HG02623 (cell line): ENCODE results near the gene TFPT.

Experiments used
- ATAC-seq: cut with Tn5 transposase; IDR thresholded peaks from one replicate; pipeline ENCODE4 v1.9.1; 2021; ENCODE audit warnings: moderate library complexity; ENCODE audit not compliant: unreplicated experiment

Gene TFPT

GRCh38 chr19:54149021-54149812, 33.8 kb upstream of the TFPT start:
- ATAC-seq, result no peak

DNA sequence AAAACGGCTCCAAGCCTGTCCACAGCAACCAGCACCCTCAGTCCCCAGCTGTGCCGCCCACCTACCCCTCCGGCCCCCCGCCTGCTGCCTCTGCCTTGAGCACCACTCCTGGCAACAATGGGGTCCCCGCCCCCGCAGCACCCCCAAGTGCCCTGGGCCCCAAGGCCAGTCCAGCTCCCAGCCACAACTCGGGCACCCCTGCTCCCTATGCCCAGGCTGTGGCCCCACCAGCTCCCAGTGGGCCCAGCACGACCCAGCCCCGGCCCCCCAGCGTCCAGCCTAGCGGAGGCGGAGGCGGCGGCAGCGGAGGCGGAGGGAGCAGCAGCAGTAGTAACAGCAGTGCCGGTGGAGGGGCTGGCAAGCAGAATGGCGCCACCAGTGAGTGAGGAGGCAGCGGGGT, 32.7 kb upstream of the TFPT start:
- ATAC-seq, result no peak

GRCh38 chr19:54147676-54148075, 32.2 kb upstream of the TFPT start:
- ATAC-seq, result no peak

GRCh38 chr19:54145541-54146158, 30.2 kb upstream of the TFPT start:
- ATAC-seq, result no peak

- ATAC-seq, result no peak
Observed at GRCh38 chr19:54142166-54142780, 26.8 kb upstream of the TFPT start.

- no peak for ATAC-seq
Observed at GRCh38 chr19:54141356-54141755, 25.9 kb upstream of the TFPT start.

DNA sequence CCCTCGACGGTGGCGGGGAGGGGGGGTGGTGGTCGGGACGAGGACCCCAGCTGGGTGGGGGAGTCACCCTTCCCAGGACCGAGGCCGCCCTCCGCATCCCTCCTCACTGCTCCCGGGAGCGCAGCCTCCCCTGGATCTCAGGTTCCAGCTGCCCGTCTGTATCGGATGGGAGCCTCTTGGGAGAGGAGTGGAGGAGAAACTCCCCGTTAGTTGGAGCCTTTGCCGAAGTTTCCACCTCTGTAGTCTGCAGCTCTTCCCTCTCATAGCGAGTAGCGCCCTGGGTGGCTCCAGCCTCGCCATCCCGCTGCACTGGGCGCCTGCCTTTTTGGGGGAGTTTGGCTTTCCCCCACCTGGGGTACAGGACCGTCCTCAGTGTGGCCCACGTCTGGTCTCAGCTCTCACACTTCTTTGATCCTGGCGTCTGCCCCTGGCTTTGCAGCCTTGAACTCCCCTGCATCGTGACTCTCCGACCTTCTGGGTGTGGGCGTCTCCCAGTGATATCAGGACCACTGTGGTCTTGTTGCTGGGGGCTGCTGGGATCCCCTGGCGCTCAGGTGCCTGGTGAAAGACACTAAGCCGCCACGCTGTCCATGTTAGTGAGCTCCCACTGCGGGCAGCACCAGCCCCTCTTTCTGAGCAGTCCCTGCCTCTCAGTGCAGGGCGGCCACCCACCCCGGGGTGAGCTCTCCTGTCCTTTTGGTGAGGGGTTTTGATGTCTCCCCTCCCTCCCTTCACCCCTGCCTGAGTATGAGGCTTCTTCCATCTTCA, 23.2 kb upstream of the TFPT start:
- ATAC-seq, result no peak

DNA sequence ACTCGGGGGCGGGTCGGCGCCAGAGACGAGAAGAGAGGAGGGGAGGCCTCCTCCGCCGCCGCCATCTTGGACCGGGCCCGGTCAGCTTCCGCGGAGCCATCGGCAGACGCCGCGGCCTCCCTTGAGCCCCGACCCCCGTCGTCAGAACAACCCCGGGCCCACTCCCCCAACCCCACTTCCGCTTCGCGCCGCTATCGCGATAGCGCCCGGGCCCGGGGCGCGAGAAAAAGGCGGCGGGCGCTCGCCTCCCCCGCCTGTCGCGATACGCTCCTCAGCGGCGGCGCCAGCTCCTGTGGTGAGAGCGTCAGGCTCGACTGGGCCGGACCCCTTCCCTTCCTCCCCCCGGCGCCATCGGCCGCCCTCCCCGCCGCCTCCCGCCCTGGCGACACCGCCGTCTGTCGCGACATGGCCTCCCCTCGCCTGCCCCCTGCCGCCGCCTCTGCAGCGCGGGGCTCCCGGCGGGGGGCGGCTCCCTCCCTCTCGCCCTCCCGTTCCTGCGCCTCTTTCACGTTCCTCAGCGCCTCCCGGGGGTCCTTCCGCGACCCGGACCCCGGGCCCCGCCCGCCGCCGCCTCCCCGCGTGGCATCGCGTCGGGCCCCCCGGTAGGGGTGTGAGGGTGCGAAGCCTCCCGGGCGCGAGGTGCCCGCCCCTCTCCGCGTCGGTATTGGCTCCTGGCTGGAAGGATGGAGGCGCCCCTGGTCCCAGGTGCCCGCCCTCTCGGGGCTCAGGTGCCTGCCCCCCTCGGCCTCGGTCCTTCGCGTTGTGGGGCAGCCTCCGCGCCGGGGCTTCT, 22.4 kb upstream of the TFPT start, which contains the start of gene CNOT3:
CNOT3 (plus strand) TSS at position 64 of the 790 bp plus-strand sequence. CDS start 5,217 bp downstream, outside the sequence.
- no peak for ATAC-seq

GRCh38 chr19:54136864-54137698, 21.6 kb upstream of the TFPT start:
- peak; percentile 74 for ATAC-seq

DNA sequence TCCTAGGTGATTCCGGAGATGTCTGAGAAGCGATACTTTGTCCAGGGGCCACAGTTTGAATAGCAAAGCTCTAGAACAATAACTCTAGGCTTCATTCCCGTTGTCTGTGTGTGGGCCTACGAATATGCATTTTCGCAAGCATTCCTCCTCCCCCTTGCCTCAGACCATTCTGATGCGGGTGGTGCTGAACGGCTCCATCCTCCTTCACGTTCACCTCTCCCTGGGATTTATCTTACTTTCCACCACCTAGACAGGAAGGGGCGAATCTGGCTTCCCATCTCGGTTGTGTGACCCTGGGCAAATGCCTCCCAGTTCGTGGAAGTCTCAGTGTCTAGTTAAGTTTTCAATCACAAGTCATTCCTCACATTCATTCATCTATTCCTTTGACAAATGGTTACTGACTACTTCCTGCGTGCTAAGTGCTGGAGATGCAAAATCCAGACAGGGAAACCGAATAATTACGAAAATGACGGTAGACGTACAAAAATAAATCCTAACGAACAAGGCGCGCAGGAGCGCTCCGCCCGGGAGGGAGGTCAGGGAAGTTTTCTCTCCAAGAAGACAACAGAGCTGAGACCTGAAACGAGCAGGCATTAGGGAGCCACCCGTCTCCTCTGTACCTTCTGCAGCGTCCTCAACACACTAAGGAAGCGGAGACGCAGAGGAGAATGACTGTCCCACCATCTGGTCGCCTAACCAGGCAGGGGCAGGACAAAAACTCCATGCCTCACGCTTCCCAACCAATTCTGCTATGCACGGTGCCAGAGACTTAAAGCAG, 20.8 kb upstream of the TFPT start:
- ATAC-seq, result no peak

DNA sequence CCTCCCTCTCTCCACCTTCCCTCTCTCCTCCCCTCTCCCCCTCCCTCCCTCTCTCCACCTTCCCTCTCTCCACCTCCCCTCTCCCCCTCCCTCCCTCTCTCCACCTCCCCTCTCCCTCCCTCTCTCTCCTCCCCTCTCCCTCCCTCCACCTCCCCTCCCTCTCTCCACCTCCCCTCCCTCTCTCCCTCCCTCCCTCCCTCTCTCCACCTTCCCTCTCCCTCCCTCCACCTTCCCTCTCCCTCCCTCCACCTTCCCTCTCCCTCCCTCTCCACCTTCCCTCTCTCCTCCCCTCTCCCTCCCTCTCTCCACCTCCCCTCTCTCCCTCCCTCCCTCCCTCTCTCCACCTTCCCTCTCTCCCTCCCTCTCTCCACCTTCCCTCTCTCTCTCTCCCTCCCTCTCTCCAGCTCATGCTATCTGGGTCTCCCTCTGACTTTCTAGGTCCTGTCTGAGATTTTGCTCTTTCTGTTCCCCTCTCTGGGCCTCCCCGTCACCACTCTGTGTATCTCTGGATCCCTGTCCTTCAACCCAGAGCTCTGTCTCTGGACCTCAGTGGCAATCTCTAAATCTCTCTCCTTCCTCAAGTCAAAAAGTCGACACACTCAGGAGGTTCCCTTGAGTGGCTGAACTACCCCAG, 18.6 kb upstream of the TFPT start:
- no peak for ATAC-seq

DNA sequence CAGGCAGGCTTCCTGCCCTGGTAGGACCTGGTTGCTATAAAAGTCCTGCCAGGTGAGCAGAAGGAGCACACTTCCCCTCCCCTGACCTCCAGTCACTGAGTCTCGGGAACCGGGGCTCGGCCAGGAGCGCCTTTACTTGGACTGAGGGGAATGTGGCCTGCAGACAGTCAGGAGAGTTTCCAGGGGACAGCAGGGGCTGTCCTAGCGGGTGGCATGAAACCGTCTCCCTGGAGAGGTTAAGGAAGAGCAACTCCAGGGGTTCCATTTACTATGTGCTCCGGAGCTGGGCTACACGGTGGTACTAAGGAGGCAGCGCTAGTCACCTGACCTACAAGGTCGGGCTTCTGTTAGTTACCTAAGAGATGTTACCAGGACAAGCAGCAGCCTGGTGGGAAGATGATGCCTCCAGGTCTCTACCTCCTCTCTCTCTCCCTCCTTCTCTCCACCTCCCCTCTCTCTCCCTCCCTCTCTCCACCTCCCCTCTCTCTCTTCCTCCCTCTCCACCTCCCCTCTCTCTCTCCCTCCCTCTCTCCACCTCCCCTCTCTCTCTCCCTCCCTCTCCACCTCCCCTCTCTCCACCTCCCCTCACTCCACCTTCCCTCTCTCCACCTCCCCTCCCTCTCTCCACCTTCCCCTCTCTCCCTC, 18.0 kb upstream of the TFPT start:
- ATAC-seq, result no peak

GRCh38 chr19:54129617-54129996, 14.2 kb upstream of the TFPT start:
- ATAC-seq, result no peak

GRCh38 chr19:54128796-54129616, 13.5 kb upstream of the TFPT start:
- no peak for ATAC-seq

DNA sequence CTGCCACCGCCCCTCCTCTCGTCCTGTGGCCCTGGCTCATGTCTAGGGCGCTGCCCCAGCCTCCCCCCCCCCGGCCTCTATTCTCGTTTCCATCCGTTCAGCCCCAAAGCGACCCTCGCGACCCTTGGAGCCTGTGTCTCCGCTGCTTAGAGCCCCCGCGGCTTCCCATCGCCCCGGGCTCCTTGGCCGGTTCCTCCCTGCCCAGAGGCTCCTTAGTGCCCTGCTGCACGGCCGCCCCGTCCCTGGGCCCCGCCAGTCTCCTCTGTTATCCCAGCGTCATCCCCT, 12.9 kb upstream of the TFPT start:
- ATAC-seq, result no peak

- ATAC-seq, result no peak
Observed at GRCh38 chr19:54127688-54128440, 12.4 kb upstream of the TFPT start.

DNA sequence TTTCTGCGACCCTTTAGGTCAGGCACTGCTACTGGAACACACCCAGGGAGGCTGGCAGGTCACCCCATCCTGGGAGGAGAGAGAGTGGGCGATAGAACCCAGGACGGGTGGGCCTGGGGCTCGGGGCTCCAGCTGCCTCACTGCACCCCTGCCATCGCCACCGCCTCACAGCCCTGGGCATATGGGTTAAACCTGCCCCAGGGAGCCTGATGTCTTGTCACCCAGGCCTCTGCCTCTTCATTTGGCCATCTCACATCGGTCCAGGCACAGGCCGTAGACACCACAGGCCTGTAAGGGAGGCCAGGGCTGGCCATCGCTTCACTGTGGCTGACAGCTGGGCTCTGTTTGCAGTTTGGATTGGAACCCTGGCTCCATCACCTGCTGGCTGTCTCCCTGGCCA, 10.3 kb upstream of the TFPT start:
- no peak for ATAC-seq
